IMR-90 (cell line): ENCODE measurements around the gene S100A13. TPM values are rescaled to one million over a fixed set of nuclear protein-coding genes. Genes with fewer than 3 reads are reported as not detected.
A peak's percentile ranks its signal among the peaks of the same experiment; 100 is the strongest.

Source experiments
- ATAC-seq: fragments of 200-7000 bp; cut with Tn5 transposase; 2 replicates; pipeline ENCODE4 v1.9.1; 2020; ENCODE audit warnings: low read depth, mild to moderate bottlenecking, moderate library complexity
- BruUV-seq: library from RNA; stranded (reverse); fragments of 400-500 nt; replicated peaks from 2 replicates; lab custom pipeline; 2021; lab: Mats Ljungman, UMichigan
- CTCF ChIA-PET: fragments of 300-600 bp; formaldehyde crosslinking; extraction: SDS; loops from one replicate; lab custom pipeline; 2021; ENCODE audit warnings: antibody characterized with exemption; lab: Yijun Ruan, JAX
- POLR2A ChIA-PET: fragments of 300-600 bp; sonication (Branson Sonifier 250); formaldehyde crosslinking; loops from one replicate; lab custom pipeline; 2022; ENCODE audit warnings: antibody characterized with exemption; ENCODE audit not compliant: unreplicated experiment; lab: Charles Lee
- DNase-seq: peaks from one replicate; pipeline ENCODE4 v3.0.0; 2013
- H2AFZ ChIP-seq: replicated peaks from 2 replicates; pipeline ENCODE3; 2013; ENCODE audit warnings: low read length, mild to moderate bottlenecking; ENCODE audit not compliant: poor library complexity
- H2AK5ac ChIP-seq: 2 replicates; pipeline ENCODE4 v1.6.1; 2013; ENCODE audit warnings: low read depth, low read length, inconsistent platforms
- H2AK9ac ChIP-seq: replicated peaks from 2 replicates; pipeline ENCODE3; 2013; ENCODE audit warnings: mild to moderate bottlenecking, low read depth, low read length, moderate library complexity; ENCODE audit not compliant: poor library complexity
- H2BK120ac ChIP-seq: 2 replicates; pipeline ENCODE4 v1.6.1; 2013; ENCODE audit warnings: low read depth, low read length, inconsistent platforms
- H2BK15ac ChIP-seq: 3 replicates; pipeline ENCODE4 v1.6.1; 2013; ENCODE audit warnings: low read depth, low read length, inconsistent platforms
- H2BK20ac ChIP-seq: 2 replicates; pipeline ENCODE4 v1.6.1; 2013; ENCODE audit warnings: low read depth, mild to moderate bottlenecking, inconsistent platforms, low read length, moderate library complexity
- H2BK5ac ChIP-seq: 2 replicates; pipeline ENCODE4 v1.6.1; 2013; ENCODE audit warnings: mild to moderate bottlenecking, low read depth, low read length, inconsistent platforms; ENCODE audit not compliant: poor library complexity, severe bottlenecking
- H3K14ac ChIP-seq: replicated peaks from 2 replicates; pipeline ENCODE4 v1.6.1; 2013; ENCODE audit warnings: low read depth, low read length, inconsistent platforms
- H3K18ac ChIP-seq: 2 replicates; pipeline ENCODE4 v1.6.1; 2013; ENCODE audit warnings: low read depth, low read length, control low read depth
- H3K23ac ChIP-seq: 2 replicates; pipeline ENCODE4 v1.6.1; 2013; ENCODE audit warnings: low read depth, low read length, inconsistent platforms
- H3K27ac ChIP-seq: 2 replicates; pipeline ENCODE4 v1.5.1; 2013; ENCODE audit warnings: mild to moderate bottlenecking, control low read depth, low read length; ENCODE audit not compliant: insufficient read depth
- H3K27me3 ChIP-seq: 2 replicates; pipeline ENCODE4 v1.6.1; 2013; ENCODE audit warnings: low read length; ENCODE audit not compliant: control insufficient read depth, insufficient read depth
- H3K36me3 ChIP-seq: 2 replicates; pipeline ENCODE4 v1.6.1; 2013; ENCODE audit warnings: low read length, mixed read lengths; ENCODE audit not compliant: control insufficient read depth, insufficient read depth
- H3K4ac ChIP-seq: 2 replicates; pipeline ENCODE4 v1.6.1; 2013; ENCODE audit warnings: low read depth, low read length, inconsistent platforms
- H3K4me1 ChIP-seq: 2 replicates; pipeline ENCODE4 v1.6.1; 2013; ENCODE audit warnings: low read length, mixed read lengths; ENCODE audit not compliant: control insufficient read depth, insufficient read depth
- H3K4me2 ChIP-seq: 2 replicates; pipeline ENCODE4 v1.6.1; 2013; ENCODE audit warnings: low read depth, mild to moderate bottlenecking, control low read depth, low read length, moderate library complexity
- H3K4me3 ChIP-seq: 2 replicates; pipeline ENCODE4 v1.5.1; 2013; ENCODE audit warnings: low read depth, mild to moderate bottlenecking, control low read depth, low read length, moderate library complexity; ENCODE audit not compliant: insufficient read depth
- H3K56ac ChIP-seq: 2 replicates; pipeline ENCODE4 v1.6.1; 2013; ENCODE audit warnings: low read length, inconsistent platforms; ENCODE audit not compliant: insufficient read depth; ENCODE audit errors: extremely low read depth
- H3K79me1 ChIP-seq, 2 experiments: 2 replicates each; pipeline ENCODE4 v1.6.1; 2013; ENCODE audit warnings: low read length in 2 of 2, inconsistent platforms in 1 of 2, low read depth in 1 of 2
- H3K9ac ChIP-seq: 2 replicates; pipeline ENCODE4 v1.6.1; 2013; ENCODE audit warnings: low read depth, low read length, control low read depth
- H3K9me1 ChIP-seq: 2 replicates; pipeline ENCODE4 v1.6.1; 2013; ENCODE audit warnings: low read length, inconsistent platforms; ENCODE audit not compliant: insufficient read depth
- H3K9me3 ChIP-seq: 2 replicates; pipeline ENCODE4 v1.6.1; 2013; ENCODE audit warnings: low read length; ENCODE audit not compliant: control insufficient read depth, insufficient read depth
- H4K20me1 ChIP-seq: 2 replicates; pipeline ENCODE4 v1.6.1; 2013; ENCODE audit warnings: low read length, inconsistent platforms; ENCODE audit not compliant: insufficient read depth
- H4K5ac ChIP-seq: 2 replicates; pipeline ENCODE4 v1.6.1; 2013; ENCODE audit warnings: mild to moderate bottlenecking, low read depth, low read length, control low read depth
- H4K8ac ChIP-seq, 2 experiments: 2 replicates each; pipeline ENCODE4 v1.6.1; 2013; ENCODE audit warnings: low read depth in 2 of 2, low read length in 2 of 2, control low read depth in 1 of 2, inconsistent platforms in 1 of 2
- H4K91ac ChIP-seq: 2 replicates; pipeline ENCODE4 v1.6.1; 2013; ENCODE audit warnings: low read depth, low read length, inconsistent platforms; ENCODE audit not compliant: insufficient read depth
- CHD1 ChIP-seq: IDR thresholded peaks from 2 replicates; pipeline ENCODE4 v1.6.1; 2012; ENCODE audit warnings: low read depth, low read length, improper control_type of control experiment
- ELK1 ChIP-seq: fragments of 150-350 bp; IDR thresholded peaks from 2 replicates; pipeline ENCODE4 v1.6.1; 2016; ENCODE audit warnings: low read depth, mild to moderate bottlenecking, low read length, moderate library complexity, borderline replicate concordance
- FOS ChIP-seq: fragments of 150-350 bp; IDR thresholded peaks from 2 replicates; pipeline ENCODE4 v1.6.1; 2016; ENCODE audit warnings: low read depth, low read length
- MAFK ChIP-seq: IDR thresholded peaks from 2 replicates; pipeline ENCODE4 v1.6.1; 2012; ENCODE audit warnings: low read depth, low read length, improper control_type of control experiment
- MAZ ChIP-seq: IDR thresholded peaks from 2 replicates; pipeline ENCODE4 v1.6.1; 2012; ENCODE audit warnings: low read depth, mild to moderate bottlenecking, low read length, improper control_type of control experiment, moderate library complexity, borderline replicate concordance
- MXI1 ChIP-seq: IDR thresholded peaks from 2 replicates; pipeline ENCODE4 v1.6.1; 2012; ENCODE audit warnings: low read depth, mild to moderate bottlenecking, low read length, moderate library complexity, borderline replicate concordance
- POLR2A ChIP-seq: IDR thresholded peaks from 2 replicates; pipeline ENCODE4 v1.6.1; 2012; ENCODE audit warnings: mild to moderate bottlenecking, low read depth, low read length
- RAD21 ChIP-seq: IDR thresholded peaks from 2 replicates; pipeline ENCODE4 v1.6.1; 2012; ENCODE audit warnings: low read length, improper control_type of control experiment
- RCOR1 ChIP-seq: IDR thresholded peaks from 2 replicates; pipeline ENCODE4 v1.6.1; 2012; ENCODE audit warnings: mild to moderate bottlenecking, low read length, improper control_type of control experiment; ENCODE audit not compliant: insufficient replicate concordance
- SMC3 ChIP-seq: fragments of 150-350 bp; IDR thresholded peaks from 2 replicates; pipeline ENCODE4 v1.6.1; 2016; ENCODE audit warnings: low read depth, mild to moderate bottlenecking, antibody characterized with exemption, low read length, moderate library complexity
- WGBS, 2 experiments: methylation state at CpG; one replicate each; pipeline versions ENCODE4 v1.1.5 to v1.1.7; 2013; ENCODE audit warnings: missing lambda C conversion rate in 2 of 2; ENCODE audit not compliant: insufficient read length in 1 of 2; ENCODE audit errors: extremely low coverage in 2 of 2; 5-methylcytosine and 5-hydroxymethylcytosine counted together
- dilution Hi-C: fragments of 300-500 bp; cut with HindIII; formaldehyde crosslinking; loops from one replicate; pipeline ENCODE4 v1.14.3; 2018; ENCODE audit warnings: low sequenced_read_pairs; ENCODE audit not compliant: unreplicated experiment
- in situ Hi-C: fragments of 300-500 bp; cut with MboI; formaldehyde crosslinking; loops from 3 replicates; pipeline ENCODE4 v1.14.3; 2019; ENCODE audit warnings: low sequenced_read_pairs, inconsistent platforms, mixed read lengths
- intact Hi-C: fragments of 100-400 bp; cut with micrococcal nuclease; formaldehyde crosslinking; loops from 2 replicates; pipeline ENCODE4 v1.10.0; 2022
- polyA plus RNA-seq, 3 experiments: library from polyadenylated mRNA; depleted of rRNA; stranded (reverse); fragments of >200 nt; gene quantifications; 2 replicates each; pipeline ENCODE4 v1.2.3, GENCODE V29; 2012; ENCODE audit warnings: low replicate concordance in 1 of 3
- total RNA-seq: library from RNA; depleted of rRNA; stranded (reverse); fragments of >200 nt; gene quantifications from 2 replicates; pipeline ENCODE4 v1.2.3, GENCODE V29; 2012
- TF ChIP-seq, protein P1 (sequence below): fragments of 150-350 bp; IDR thresholded peaks from 2 replicates; pipeline ENCODE4 v1.6.1; 2017; ENCODE audit warnings: mild to moderate bottlenecking, antibody characterized with exemption, low read length, low read depth

S100A13 gene
- total and polyA plus RNA-seq, 2 of the 4 experiments (the other 2 are of a cell fraction), result 122 to 468 TPM

- TF ChIP-seq, protein P1, sequence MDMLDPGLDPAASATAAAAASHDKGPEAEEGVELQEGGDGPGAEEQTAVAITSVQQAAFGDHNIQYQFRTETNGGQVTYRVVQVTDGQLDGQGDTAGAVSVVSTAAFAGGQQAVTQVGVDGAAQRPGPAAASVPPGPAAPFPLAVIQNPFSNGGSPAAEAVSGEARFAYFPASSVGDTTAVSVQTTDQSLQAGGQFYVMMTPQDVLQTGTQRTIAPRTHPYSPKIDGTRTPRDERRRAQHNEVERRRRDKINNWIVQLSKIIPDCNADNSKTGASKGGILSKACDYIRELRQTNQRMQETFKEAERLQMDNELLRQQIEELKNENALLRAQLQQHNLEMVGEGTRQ, result no peak
Observed at GRCh38 chr1:153572569-153573015, 54.7 kb downstream of the S100A13 start (continued).

DNA sequence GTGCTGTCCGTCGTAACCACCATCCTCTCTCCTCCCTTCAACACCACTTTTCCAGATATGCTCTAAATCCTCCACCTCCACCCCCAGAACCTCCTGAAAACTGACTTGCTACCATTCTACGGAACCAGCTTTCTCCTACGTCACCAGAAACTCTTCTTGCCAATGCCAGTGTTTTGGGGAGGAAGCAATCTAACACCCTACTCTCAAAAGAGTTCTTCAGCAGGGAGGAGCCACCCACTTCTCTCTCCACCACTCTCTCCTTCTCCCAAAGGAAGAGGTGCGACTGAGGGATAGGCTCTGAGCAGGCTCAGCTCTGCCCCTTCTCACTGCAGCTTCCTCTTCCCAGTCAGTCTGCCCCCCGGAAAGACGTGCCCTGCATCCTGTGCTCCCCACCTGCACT, 55.6 kb downstream of the S100A13 start:
- Histone ChIP-seq H3K23ac (peak overlapping the region; percentile 13; the same call in 1 of the 2 replicates), H3K4ac (peak overlapping the region; percentile 74), H3K9ac (no peak overlapping the region), H3K36me3 (no peaks in the 10 kb centered on the region), H3K9me1 (peaks cover 22% of the 10 kb centered on the region), H3K79me1 (peaks cover 0 to 22% of the 10 kb centered on the region in 2 experiments; a peak in 2 of 4 replicates), H2AK9ac (peak overlapping the region; percentile 90), H2BK120ac (peak overlapping the region; percentile 94), H2BK20ac (peak overlapping the region; percentile 22), H3K14ac (peak overlapping the region; percentile 34; the same call in 1 of the 2 replicates), H2BK5ac (peak overlapping the region; percentile 24), H4K91ac (peak overlapping the region; percentile 61; the same call in 1 of the 2 replicates), H3K4me1 (peaks cover 21% of the 10 kb centered on the region), H4K20me1 (no peaks in the 10 kb centered on the region), H3K27ac (no peak overlapping the region), H3K18ac (no peak overlapping the region), H3K9me3 (no peaks in the 10 kb centered on the region), H4K5ac (no peak overlapping the region), H2BK15ac (peak overlapping the region; percentile 51; the same call in 2 of the 3 replicates), H4K8ac (peak overlapping the region in 1 of 2 experiments; percentile 67; a peak in 1 of 4 replicates), H2AFZ (peak overlapping the region; percentile 78), H3K56ac (no peak overlapping the region; the same call in 1 of the 2 replicates), H2AK5ac (peak overlapping the region; percentile 90), H3K27me3 (no peaks in the 10 kb centered on the region), H3K4me2 (no peak overlapping the region), H3K4me3 (no peak overlapping the region)
- DNase-seq (no peak), ATAC-seq (no peak)
- ChIA-PET CTCF (interaction anchor here (1.0 to 2.3 kb wide), 10 partner anchors 21 to 88 kb away, joined by 3 to 16 read pairs (median 4); partner anchors contain the start of gene S100A13), POLR2A (interaction anchor here (0.6 to 1.9 kb wide), 3 partner anchors 36 to 62 kb away, joined by 3 to 7 read pairs (median 3); partner anchors contain the start of genes S100A13 and S100A6)
- dilution Hi-C loops (no loop called here), intact Hi-C loops (loop anchor here (1.0 to 2.0 kb wide), 8 partner anchors 41 to 178 kb away; partner anchors contain the start of genes CHTOP, ILF2, S100A13 and S100A16), in situ Hi-C loops (no loop called here)
- TF ChIP-seq CHD1 (no peak), RCOR1 (no peak), POLR2A (no peak), ELK1 (no peak), MAZ (no peak), FOS (no peak), RAD21 (no peak), MXI1 (no peak), SMC3 (no peak), MAFK (no peak)
- TF ChIP-seq, protein P1, result no peak
- no TSS peak for BruUV-seq
- WGBS, 2 experiments, result no CpG with 5 or more reads among the region's 7 CpGs
